Thyroid gland (tissue), 4 donors: Measurements from ENCODE around the gene AOC3.

Experiments
- POLR2A ChIP-seq, 2 donors: fragments of 450-650 bp; IDR thresholded peaks; one replicate each; pipeline ENCODE4 v1.6.1; 2017; ENCODE audit warnings: antibody characterized with exemption in 2 of 2, mild to moderate bottlenecking in 2 of 2, moderate library complexity in 1 of 2
- TF ChIP-seq, protein P1 (sequence below), 6 experiments: fragments of 200-600 bp in 3 of 6; fragments of 450-650 bp in 3 of 6; sonication (generic) in 3 of 6; IDR thresholded peaks; one replicate each; pipeline ENCODE4 v1.5.1; 2016 to 2019; ENCODE audit warnings: antibody characterized with exemption in 6 of 6, mild to moderate bottlenecking in 2 of 6, inconsistent platforms in 1 of 6, moderate library complexity in 1 of 6

DNA sequence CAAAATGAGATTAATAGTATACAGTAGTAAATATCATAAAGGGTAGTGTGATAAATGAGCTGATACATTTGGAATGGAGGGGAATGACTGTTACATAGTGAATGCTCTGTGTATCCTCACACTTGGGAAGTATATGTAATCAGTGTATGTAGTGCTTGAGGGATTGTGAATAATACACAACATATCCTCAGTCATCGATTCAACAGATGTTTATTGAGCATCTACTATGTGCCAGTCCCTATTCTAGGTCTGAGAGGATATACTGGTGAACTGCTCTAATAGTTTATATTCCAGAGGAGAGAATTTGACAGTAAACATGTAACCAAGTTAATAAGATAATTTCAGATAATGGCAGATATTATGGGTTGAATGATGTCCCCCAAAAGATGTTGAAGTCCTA lies 23.5 kb upstream of the AOC3 start:
- TF ChIP-seq, protein P1, sequence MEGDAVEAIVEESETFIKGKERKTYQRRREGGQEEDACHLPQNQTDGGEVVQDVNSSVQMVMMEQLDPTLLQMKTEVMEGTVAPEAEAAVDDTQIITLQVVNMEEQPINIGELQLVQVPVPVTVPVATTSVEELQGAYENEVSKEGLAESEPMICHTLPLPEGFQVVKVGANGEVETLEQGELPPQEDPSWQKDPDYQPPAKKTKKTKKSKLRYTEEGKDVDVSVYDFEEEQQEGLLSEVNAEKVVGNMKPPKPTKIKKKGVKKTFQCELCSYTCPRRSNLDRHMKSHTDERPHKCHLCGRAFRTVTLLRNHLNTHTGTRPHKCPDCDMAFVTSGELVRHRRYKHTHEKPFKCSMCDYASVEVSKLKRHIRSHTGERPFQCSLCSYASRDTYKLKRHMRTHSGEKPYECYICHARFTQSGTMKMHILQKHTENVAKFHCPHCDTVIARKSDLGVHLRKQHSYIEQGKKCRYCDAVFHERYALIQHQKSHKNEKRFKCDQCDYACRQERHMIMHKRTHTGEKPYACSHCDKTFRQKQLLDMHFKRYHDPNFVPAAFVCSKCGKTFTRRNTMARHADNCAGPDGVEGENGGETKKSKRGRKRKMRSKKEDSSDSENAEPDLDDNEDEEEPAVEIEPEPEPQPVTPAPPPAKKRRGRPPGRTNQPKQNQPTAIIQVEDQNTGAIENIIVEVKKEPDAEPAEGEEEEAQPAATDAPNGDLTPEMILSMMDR (IDR thresholded peaks at IDR 0.05) = no peak
- TF ChIP-seq POLR2A (IDR thresholded peaks at IDR 0.05) = no peak
